ENCODE results near the gene STARD3NL.

DNA sequence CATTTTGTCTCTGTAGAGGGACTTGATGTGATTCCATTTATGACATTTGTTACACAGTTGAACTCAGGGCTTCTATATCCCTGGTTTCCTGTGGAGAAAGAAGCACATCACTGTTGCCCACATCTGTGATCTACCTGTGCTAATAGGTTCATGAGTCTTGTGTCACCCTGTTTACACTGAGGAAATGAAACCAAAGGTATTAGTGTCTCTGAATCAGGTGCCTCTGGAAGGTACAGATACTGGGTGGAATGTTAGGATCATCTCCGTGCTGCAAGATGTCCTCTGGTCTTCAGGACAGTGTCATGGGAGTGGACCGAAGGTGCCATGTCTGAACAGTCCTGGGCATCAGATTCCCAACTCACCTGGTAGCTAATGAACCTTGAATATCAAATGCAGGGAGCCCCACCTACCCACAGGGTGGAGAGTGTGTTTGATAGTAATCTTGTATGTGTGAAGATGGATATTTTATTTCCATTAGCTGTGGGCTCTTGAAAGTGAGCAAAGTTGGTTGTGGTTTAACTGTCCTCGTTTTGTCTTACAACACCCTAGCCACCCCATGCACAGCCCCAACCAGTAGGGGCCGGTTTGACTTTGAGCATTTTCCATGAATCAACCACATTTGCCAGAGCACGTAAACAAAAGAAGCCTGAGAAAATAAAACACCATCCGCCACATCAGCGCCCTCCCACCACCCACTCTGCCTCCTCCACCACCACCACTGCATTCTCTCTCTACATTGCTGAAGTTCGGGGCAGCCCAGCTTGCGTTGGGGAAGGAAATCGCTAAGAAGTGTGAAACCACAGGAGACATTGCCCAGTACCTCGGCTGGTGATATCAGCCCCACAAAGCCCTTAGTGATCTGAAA, 54.7 kb downstream of the STARD3NL start:
- TF ChIP-seq CTCF (IDR thresholded peaks at IDR 0.05), result no peak
- TF ChIP-seq EP300 (IDR thresholded peaks at IDR 0.05), result no peak
- no peak for TF ChIP-seq POLR2A (IDR thresholded peaks at IDR 0.05)

All from tibial nerve (tissue), 4 donors.